T-helper 1 cell (primary cell): ENCODE results near the gene CIROP.

Experiments
- DNase-seq, 5 donors: peaks; one replicate each; pipeline ENCODE4 v3.0.0-alpha.2; 2012 to 2020

The CIROP gene

DNA sequence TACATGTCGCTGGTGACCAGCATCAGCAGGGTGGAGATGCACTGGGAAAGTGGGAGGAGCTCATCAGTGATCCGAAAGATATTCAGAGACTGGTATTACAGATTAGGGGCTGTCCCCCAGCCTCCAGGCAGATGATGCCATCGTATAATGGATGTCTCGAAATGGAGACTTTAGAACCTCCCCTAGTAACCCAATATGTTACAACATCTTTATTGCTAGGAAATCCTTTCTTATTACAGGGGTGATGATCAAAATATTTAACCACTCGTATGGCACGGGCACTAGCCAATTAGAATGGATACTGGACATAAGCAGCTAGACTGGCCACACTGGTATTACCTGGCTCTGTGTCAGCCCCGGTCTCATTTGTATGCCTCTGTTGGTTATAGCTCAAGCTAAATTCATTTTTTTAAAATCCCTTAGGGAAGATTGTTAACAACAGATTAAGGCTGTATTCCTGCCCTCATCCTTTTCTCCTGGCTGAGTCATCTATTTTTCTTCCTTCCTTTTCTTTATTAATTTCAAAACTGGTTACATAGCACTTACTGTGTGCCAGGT lies 25.0 kb upstream of the CIROP start:
- DNase-seq: no peak

DNA sequence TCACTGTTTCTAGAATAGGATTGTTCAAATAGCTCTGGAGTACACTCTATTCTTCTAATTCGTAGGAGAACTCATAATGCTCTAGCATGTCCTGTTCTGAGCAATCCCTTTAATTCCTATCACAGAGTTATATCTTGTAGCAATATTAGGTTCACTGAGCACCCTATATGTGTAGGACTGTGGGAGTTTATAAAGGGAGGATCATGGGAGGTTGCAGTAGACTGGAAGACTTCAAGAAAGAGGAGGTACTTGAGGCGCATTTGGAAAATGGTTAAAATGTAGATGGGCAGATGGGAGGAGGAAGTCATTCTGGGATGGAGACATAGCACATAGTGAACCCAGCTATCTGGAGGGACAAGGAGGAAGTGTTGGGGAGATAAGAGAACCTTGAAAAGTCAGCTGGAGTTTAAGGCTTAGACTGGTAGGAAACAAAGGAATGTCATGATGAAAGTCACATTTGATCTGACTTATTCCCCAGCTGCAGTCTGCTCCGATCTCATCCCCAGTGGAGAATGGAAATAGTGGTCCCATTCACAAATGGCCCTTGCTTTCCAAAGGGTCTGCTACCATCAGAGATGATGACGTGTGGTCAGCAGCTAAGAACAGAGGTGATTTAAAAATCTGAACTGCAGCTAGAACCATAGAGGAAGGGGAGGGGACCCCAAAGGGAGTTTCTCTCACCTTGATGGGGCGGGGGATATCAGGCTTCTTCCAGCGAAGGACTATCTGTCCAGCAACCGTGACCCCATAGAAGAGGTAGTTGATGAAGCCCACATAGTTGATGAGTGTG lies 24.4 kb upstream of the CIROP start:
- no peak for DNase-seq

DNA sequence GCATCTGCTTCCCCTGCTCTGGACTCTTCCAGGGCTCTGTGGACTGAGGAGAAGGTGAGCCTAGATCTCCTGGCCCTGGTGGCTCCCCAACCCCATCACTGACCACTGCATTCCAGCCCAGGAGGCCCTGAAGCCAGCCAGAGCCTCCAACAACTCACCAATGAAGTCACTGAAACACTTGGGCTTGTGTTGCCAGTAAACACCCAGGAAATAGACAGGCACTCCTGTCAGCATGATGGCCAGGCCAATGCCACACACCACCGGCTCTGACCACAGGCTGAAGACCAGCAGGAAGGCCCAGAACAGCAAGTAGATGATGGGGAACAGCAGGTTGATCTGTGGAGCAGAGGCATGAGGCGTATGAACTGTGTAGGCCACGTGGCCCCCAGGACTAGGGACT lies 23.1 kb upstream of the CIROP start:
- no peak for DNase-seq

DNA sequence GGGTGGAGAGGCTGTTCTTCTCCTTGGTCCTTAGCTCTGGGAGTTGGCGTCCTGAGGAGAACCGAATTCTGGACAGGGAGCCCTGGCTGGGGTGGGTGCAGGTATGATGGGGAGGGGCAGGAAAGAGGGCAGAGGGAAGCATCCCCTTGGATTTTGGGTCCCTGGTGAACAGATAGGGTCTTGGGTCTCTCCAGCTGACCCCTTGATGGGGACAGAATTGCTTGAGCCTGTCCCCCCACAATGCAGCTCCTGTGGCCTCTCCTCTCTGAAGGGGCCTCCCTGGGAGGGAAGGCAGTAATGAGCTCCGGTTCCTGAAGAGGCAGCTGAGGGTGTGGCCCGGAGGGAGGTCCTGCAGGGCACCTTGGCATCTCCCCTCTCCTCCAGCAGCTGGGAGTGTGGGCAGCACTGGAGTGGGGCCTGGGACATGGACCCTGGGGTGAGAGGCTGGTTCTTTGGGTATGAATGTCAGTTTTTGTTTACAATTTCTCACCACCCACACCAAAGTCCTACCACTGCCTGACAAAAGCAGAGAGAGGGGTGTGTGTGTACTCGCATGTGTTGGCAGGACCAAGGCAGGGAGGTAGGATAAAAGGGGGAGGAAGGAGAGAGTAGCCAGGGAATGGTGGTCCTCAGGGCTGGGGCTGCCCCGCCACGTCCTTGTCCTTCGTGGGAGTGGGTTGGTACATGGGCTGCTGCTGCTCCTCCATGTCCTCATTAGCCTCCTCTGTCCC lies 21.9 kb upstream of the CIROP start:
- no peak for DNase-seq

DNA sequence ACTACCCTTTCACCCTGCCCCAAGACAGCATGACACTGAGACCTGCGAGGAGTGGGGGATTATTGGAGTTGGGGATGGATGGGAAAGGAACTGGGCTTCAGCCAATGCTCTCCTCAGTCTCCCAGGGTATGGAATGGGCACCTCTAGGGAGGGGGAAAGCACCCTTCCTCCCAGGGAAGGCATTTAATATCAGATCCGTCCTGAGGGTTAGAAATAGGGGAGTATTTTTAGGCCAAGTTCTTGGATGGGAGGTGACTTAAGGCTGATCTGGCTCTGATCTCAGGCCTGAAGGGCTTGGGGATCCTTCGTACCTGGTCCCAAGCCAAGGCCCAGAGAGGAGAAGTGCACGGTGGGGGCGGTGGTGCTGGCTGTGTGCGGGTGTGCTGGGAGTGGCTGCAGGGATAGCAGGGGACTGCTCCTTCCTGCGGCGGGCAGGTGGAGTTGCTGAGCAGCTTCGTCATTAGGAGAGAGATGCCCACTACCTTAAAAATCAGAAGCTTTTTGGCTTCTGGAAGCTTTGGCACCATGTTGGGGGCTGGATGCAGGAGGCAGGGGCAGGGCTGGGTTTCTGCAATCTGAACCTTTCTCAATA lies 21.2 kb upstream of the CIROP start:
- DNase-seq: no peak

DNA sequence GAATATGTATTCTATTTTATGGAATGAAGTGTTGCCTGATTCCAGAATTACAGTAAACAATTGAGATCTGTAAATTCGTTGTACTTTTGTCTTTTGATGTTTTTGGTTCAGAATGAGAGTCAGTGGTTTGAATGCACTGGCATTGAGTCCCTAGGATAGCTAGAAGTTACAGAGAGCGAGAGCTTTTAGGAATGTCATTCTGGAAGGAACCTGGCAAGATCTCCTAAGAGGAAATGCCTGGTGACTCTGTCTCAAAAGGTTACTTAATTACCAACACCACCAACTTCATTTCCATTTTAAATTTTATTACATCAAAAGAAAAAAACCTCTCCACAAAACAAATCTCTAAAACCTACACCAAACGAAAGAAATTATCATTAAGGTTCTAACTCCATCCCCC lies 20.2 kb upstream of the CIROP start:
- no peak for DNase-seq

DNA sequence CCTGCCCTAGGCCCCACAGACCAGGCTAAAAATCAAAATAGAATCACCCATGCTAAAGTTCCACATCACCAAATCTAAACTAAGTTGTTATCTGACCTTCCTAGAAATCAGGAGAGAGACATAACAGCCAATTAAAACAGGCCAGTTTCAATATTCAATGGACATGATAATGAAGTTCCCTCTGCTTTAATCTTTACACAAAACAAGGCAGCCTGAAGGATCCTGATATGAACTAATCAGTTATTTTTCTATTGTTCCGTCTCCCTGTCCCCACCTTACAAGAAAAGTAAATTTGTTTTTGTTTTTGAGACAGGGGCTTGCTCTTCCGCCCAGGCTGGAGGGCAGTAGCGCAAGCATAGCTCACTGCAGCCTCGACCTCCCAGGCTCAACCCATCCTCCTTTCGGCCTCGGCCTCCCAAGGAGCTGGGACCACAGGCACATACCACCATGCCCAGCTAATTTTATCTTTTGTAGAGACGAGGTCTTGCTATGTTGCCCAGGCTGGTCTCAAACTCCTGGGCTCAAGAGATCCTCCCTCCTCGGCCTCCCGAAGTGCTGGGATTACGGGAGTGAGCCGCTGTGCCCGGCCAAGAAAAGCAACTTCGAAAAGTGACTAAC lies 19.7 kb upstream of the CIROP start:
- DNase-seq: no peak

DNA sequence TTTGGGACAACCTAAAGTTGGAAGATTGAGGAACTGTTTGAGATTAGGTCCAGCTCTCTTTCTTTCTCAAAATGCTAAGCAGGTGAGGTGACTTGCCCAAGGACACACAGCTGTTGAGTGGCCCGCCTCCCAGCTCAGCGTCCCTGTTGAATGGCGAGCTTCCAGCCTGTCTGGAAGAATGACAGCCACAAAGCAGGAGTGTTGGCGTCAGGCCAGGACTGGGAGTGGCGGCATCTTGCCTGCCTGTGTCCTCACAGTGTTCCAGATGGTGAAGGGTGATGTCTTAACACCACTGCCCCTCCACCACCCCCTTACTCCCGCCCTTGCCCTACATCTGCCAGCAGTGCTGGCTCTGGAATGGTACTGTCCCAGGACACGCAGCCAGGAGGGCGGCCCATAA lies 18.6 kb upstream of the CIROP start:
- no peak for DNase-seq

DNA sequence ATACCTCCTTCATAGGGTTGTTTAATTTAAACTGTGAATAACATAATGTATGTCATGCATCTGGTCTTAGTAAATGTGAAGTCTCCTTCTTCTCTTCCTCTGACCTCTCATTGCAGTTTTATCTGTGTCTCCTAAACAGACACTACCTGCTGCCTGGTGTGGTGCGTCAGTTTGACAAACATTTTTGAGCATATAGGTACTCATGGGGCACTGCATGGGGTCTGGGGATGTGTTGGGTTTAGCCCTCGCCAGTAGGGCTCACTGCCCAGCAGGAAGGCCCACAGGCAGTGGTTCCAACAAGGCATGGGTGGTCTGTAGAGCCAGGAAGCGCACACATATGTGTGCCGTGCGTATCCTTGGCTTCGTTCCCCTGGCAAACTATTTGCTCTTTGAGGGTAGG lies 17.3 kb upstream of the CIROP start:
- no peak for DNase-seq

DNA sequence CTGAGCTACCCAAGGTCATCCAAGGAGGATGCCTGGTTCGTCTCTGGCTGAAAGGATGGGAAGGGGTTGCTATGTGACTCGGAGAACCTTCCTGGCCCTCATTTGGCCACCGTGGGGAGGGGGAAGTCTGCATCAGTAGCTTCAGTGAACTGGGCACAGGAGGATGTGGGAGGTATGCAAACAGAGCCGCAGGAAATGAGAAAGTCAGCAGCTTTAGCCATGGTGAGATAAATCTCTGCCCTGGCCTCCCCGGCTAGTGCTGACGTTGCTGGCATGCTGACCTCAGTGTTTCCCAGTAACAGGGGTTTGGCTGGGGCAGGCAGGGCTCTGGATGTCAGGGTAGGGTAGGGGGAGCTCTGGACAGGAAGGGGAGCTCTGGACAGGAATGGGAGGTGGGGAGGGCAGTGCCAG lies 16.6 kb upstream of the CIROP start:
- peak in 1 of 5 donors; percentile 27 for DNase-seq

DNA sequence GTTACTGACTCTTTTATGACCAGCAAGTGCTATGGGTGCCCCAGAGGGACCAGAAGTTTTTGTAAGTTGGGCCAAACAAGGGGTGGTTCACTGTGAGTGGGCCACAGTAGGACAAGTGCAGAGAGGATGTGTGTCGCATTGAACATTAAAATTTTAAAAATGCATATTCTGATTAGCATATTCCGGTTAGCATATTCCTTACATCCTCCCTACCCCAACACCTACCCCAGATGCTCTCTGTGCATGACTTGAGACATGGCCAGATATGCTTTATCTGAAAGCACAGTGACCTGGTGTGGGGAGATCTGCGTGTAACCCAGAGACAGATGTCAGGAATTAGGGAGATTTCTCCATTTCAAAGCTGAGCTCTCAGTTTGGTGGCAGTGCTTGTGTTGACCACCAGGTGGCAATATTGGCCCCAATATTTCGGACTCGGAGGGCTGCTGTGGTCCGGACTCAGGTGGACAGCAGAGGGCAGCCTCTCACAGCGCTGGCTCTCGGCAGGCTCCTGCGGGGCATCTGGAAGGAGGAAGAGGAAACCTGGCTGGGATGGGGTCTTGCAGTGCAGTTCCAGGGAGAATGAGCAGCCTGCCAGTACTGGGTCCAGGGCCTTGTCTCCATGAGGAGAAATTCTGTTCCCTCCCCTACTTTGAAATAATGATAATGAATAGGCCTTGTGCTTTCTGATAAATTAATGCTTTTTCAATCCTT lies 15.9 kb upstream of the CIROP start:
- DNase-seq: peak; percentile 56 to 82 (median 74)

DNA sequence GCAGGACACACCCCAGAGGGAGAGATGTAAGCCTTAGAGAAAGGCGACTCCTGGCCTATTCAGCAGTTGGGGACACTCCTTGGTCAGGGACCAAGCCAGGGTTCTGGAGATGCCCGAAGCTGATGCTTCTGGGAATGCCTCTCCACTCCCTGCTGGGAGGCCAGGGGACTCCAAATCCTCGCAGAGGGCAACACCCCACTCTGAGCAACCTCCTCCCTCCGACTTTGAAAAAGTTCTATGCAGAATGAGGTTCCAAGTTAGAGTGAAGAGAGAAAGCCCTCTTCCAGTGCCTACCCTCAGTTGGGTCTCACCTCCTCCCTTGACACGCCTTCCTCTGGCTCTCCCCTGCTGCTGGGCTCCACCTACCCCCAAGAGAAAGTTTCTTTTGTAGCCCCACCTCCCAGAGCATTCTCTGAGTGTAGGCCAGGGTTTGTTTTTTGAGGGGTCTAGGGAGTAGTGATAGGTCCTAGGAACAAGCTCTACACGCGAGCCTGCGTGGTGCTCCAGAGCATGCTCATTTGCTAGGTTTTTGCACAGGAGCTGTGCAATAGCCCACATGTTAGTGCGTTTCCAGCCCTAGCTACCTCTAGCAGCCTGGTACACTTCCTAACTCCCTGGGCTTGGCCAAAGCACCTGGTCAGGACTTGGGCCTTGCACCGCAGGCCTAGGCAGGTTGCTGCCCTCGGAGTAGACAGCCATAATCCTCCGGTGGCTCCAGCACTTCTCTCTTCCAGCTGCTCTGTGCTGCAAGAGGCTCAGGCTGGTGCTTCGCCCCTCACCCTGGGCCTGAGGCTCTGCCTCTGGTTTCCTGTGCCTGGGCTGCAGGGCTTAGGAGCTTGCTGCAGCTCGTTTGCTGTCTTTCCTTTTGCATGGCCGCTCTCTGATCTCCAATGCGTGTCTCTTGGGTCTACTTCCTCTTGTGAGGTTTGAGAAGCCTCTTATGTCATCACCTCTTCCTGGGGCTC lies 14.9 kb upstream of the CIROP start:
- DNase-seq: peak in 1 of 5 donors; percentile 72

DNA sequence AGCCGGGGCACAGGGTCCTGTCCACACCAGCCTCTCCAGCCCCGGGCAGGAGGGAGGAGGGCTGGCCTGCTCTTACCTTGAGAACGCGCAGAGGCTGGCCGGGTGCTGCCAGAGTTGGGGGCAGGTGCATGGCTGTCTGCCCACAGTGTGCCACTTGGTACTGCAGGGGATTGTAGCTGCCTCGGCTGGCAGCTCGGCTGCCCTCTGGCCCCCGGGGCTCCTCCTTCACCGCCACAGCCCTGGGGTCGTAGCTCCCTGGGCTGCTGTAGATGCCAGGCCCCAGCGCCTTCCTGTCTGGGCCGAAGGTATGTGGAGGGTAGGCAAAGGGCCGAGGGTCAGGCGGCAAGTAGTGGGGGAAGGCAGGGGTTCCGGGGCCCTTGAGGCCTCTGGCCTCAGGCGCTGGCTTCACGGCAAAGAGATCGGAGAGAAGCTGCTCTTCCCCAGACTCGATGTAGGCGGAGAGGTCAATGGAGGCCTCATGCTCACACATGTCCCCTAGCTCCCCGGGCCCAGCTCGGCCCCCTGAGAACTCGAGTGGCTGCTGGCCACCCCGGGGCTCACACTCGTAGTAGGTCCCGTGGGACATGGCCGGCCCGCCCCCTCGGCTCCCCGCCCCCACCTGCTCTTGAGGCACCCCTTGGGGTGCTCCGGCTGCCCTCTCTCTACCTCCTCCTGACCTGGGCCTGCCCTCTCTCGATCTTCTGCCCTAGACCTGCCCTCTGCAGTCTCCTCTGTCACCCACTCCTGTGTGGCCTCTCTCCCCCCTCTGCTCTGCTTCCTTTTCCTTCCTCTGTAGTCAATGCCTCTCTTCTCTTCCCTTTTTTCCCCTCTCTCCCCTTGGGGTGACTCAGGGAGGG lies 13.9 kb upstream of the CIROP start, which contains the start of gene CEBPE:
Gene CEBPE, minus strand, starts transcription at position 750 of the 857 bp plus-strand sequence. Its CDS starts 164 bp downstream, at position 586.
- DNase-seq: no peak

DNA sequence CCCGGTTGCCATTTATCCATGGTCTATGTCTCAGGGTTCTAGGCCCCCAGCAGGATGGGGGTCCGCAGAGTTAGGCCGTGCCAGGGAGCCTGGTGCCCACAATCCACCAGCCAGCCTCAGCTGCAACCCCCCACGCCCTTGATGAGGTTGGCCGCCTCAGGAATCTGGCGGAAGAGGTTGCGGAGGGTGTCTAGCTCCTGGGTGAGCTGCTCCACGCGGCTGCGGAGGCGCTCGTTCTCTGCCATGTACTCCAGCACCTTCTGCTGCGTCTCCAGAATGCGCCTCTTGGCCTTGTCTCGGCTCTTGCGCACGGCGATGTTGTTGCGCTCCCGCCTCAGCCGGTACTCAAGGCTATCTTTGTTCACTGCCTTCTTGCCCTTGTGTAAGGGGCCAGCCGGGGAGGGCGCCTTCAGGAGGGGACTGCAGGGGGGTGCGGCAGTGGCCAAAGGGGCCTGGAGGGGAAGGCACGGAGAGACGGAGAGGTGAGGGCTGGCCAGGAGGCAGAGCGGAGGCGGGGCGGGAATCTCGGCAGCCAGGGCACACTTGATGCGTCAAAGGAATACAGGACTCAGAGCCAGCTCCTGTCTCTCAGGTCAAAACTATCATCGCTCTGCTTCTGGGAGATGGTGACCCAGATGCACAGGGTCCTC lies 12.7 kb upstream of the CIROP start:
- DNase-seq: no peak

DNA sequence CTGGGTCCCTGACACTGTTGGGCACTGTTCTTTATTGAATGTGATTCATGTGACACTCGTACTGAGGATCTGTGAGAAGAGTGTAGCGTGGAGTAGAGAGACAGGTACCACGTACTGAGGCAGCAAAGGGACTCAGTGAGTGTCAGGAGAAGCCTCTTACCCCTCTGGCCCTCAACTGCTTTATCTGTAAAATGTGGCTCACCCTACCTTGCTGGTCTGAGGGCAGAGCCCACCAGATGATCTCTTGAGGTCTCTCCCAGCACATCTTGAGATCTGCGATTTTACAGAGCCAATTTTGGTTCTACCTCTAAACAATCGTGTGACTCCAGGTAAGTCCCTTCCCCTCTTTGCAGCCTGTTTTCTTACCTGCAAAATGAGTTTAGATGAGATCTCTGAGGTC lies 11.1 kb upstream of the CIROP start:
- no peak for DNase-seq

DNA sequence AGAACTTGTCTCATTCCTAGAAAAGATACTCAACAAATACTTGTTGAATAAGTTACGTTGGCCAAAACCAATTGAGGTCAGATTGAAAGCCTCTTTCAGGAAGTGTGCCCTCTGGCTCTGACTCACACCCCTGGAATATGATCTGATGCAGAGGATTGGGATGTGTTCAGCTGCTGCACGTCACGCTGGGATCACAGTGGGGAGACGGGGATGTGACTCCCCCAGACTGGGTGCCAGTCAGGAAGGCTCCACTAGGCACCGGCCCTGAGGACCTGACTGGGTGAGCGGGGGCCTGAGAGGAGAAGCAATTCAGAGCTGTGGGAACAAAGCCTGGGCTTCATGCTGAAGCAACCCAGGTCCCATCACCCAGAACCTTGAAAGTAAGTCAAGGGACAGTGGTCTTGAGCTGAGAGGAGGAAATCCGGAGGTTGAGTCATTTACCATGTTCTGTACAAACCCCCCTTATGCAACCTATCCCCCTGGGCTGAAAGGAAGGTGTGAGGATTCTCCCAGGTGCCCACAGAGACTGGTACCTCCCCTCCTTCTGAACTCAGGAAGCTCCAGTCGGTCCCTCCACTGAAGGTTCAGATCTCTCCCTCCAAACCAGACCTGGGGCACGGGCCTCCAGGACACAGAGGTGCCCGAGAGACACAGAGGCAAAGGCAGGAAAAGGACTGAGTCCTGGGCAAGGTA lies 10.4 kb upstream of the CIROP start:
- DNase-seq: no peak

DNA sequence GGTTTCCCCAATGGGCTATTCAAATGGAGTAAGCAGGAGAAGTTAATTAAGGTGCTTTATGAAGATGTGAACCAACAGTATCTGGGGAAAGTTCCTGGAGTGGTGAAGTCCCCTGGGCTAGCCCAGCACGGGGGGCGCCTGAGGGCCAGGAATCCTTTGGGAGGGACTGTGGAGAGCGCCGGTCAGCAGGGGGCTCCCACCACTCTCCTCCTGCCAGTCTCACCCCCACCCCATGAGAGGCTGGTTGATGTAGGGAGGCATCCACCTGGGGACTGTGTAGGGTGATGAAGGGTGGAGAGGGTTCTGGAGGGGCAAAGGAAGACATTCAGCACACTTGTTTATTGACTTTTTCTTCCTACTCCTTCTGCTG lies 9.9 kb upstream of the CIROP start:
- DNase-seq: no peak

DNA sequence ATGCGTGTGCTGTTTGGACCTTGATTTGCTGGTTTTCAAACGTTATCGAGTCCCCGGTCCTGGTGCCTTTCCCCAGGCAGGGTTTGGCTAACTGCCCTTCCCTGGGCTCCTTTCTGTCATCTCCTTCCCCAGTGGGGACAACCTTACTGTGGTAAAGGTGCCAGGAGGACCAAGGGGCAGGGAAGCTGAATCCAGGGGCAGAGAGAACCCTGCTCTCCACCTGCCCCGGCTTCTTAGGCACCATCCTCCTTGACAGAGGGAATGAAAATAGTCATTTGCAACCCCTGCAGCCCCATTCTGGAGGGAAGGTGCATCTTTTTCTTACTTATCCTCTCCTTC lies 9.3 kb upstream of the CIROP start:
- DNase-seq: no peak

DNA sequence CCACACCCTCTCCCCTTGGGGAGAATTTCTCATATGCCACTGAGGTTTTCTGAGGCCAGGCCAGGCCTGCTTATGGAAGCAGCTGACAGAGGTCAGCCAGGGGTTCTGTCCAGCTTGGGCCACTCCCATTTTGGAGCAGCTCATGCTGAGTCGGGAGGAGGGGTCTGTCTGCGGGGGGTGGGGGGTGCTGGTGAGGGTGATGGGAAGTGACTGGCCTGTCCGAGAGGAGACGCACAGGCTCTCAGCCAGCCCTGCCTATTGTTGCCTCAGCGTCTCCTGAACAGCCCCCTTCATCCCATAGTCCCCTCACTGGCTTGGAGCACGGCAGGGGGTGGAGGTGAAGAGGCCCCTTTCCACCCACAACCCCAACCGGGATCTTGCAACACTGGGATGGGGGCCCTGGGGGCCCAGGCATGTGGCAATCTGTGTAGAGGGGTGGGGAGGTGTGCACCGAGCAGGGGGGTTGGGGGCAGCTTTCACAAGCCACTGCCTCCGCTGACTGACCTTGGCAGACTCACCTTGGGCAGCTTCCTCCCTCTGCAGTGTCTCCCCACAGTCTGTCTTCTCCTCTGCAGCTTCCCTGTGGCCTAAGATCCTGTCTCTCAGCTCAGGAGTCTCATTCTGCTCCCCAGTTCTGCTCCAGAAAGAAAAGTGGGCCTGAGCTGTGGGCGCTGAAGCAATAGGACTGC lies 8.8 kb upstream of the CIROP start:
- no peak for DNase-seq
